ENCODE data around the gene FUNDC2. TPM values are rescaled to one million over a fixed set of nuclear protein-coding genes. Genes with fewer than 3 reads are reported as not detected.

FUNDC2 gene
- total and polyA plus RNA-seq, 8 donors, result 9.3 to 123 (median 73.2) TPM

GRCh38 chrX:155105919-155106318 lies 79.3 kb downstream of the FUNDC2 start:
- DNase-seq, result no peak

GRCh38 chrX:155108427-155108826 lies 81.8 kb downstream of the FUNDC2 start:
- TF ChIP-seq CTCF (IDR thresholded peaks at IDR 0.05) (no peak), POLR2A (IDR thresholded peaks at IDR 0.05) (no peak), EP300 (IDR thresholded peaks at IDR 0.05) (no peak), POLR2AphosphoS5 (IDR thresholded peaks at IDR 0.05) (no peak)
- H3K36me3 ChIP-seq, result peaks cover 0 to 9% (median 3%) of the 10 kb centered on the region in 4 donors
- intact Hi-C loops (cut with DNase I; ENCODE audit: low total_unique reads), result no loop called here

More at GRCh38 chrX:155105919-155106318, 79.3 kb downstream of the FUNDC2 start:
- TF ChIP-seq CTCF (IDR thresholded peaks at IDR 0.05), result no peak
- TF ChIP-seq EP300 (IDR thresholded peaks at IDR 0.05), result no peak
- H3K4me1 ChIP-seq, result no peaks in the 10 kb centered on the region
- no peak overlapping the region for H3K27ac ChIP-seq
- peaks cover 0 to 9% (median 3%) of the 10 kb centered on the region in 4 donors for H3K36me3 ChIP-seq
- H3K27me3 ChIP-seq, result no peaks in the 10 kb centered on the region
- H3K4me3 ChIP-seq, result no peak overlapping the region
- no peaks in the 10 kb centered on the region for H3K9me3 ChIP-seq
- intact Hi-C loops (cut with DNase I; ENCODE audit: low total_unique reads), result no loop called here
- WGBS, 5 donors, result 74 to 100% (median 90%) methylated on average over 2 of the region's 2 CpGs

More at GRCh38 chrX:155108427-155108826, 81.8 kb downstream of the FUNDC2 start:
- Histone ChIP-seq H3K4me1 (no peaks in the 10 kb centered on the region), H3K9me3 (no peaks in the 10 kb centered on the region), H3K27me3 (no peaks in the 10 kb centered on the region), H3K4me3 (no peak overlapping the region), H3K27ac (no peak overlapping the region)
- DNase-seq, result no peak

Other genes starting within 250 kb of the FUNDC2 start
- 10 to 100 TPM in 2 of 5 donors, 1 to 10 TPM in 3; 3.5 to 26.4 (median 9.3) TPM for gene MPP1, start 221.4 kb upstream of the FUNDC2 start, total RNA-seq
- 10 to 100 TPM in 1 of 3 donors, 1 to 10 TPM in 2; 9.0 to 12.8 (median 9.0) TPM for gene MPP1, start 221.4 kb upstream of the FUNDC2 start, polyA plus RNA-seq
- not detected for gene SMIM9, start 192.2 kb upstream of the FUNDC2 start, total RNA-seq
- not detected for gene SMIM9, start 192.2 kb upstream of the FUNDC2 start, polyA plus RNA-seq
- 1 to 10 TPM; 1.2 to 8.7 (median 3.0) TPM for gene F8A1, start 140.5 kb upstream of the FUNDC2 start, total RNA-seq
- 10 to 100 TPM; 18.0 to 21.5 (median 18.1) TPM for gene F8A1, start 140.5 kb upstream of the FUNDC2 start, polyA plus RNA-seq
- gene F8, start 4.1 kb upstream of the FUNDC2 start, total RNA-seq, result 1 to 10 TPM in 4 of 5 donors, under 1 TPM in 1; 0.29 to 7.1 (median 3.5) TPM
- 1 to 10 TPM; 3.0 to 3.9 (median 3.8) TPM for gene F8, start 4.1 kb upstream of the FUNDC2 start, polyA plus RNA-seq
- gene CMC4, start 44.3 kb downstream of the FUNDC2 start, total RNA-seq, result 10 to 100 TPM in 1 of 5 donors, 1 to 10 TPM in 3, not detected in 1; 1.3 to 21.6 (median 4.7) TPM
- gene CMC4, start 44.3 kb downstream of the FUNDC2 start, polyA plus RNA-seq, result 10 to 100 TPM; 21.0 to 22.8 (median 22.1) TPM
- 10 to 100 TPM in 2 of 5 donors, 1 to 10 TPM in 3; 2.8 to 34.4 (median 6.6) TPM for gene MTCP1, start 44.3 kb downstream of the FUNDC2 start, total RNA-seq
- gene MTCP1, start 44.3 kb downstream of the FUNDC2 start, polyA plus RNA-seq, result 10 to 100 TPM; 17.6 to 42.2 (median 37.1) TPM
- gene BRCC3, start 44.7 kb downstream of the FUNDC2 start, total RNA-seq, result 10 to 100 TPM in 2 of 5 donors, 1 to 10 TPM in 2, under 1 TPM in 1; 0.87 to 20.1 (median 7.0) TPM
- gene BRCC3, start 44.7 kb downstream of the FUNDC2 start, polyA plus RNA-seq, result 10 to 100 TPM; 10.0 to 18.8 (median 11.8) TPM
- 10 to 100 TPM in 3 of 5 donors, 1 to 10 TPM in 2; 8.8 to 50.7 (median 13.0) TPM for gene VBP1, start 189.6 kb downstream of the FUNDC2 start, total RNA-seq
- 10 to 100 TPM; 22.2 to 41.9 (median 41.5) TPM for gene VBP1, start 189.6 kb downstream of the FUNDC2 start, polyA plus RNA-seq
- 1 to 10 TPM in 1 of 5 donors, under 1 TPM in 3, not detected in 1; under 0.01 to 1.5 (median 0.51) TPM for gene RAB39B, start 237.6 kb downstream of the FUNDC2 start, total RNA-seq
- under 1 TPM; 0.25 to 0.61 (median 0.31) TPM for gene RAB39B, start 237.6 kb downstream of the FUNDC2 start, polyA plus RNA-seq